ENCODE measurements around the gene PCNX2. TPM values are rescaled to one million over a fixed set of nuclear protein-coding genes. Genes with fewer than 3 reads are reported as not detected.

Gene PCNX2
- total and polyA plus RNA-seq, 2 experiments from 2014 or later: 42.9 to 88.3 TPM

DNA sequence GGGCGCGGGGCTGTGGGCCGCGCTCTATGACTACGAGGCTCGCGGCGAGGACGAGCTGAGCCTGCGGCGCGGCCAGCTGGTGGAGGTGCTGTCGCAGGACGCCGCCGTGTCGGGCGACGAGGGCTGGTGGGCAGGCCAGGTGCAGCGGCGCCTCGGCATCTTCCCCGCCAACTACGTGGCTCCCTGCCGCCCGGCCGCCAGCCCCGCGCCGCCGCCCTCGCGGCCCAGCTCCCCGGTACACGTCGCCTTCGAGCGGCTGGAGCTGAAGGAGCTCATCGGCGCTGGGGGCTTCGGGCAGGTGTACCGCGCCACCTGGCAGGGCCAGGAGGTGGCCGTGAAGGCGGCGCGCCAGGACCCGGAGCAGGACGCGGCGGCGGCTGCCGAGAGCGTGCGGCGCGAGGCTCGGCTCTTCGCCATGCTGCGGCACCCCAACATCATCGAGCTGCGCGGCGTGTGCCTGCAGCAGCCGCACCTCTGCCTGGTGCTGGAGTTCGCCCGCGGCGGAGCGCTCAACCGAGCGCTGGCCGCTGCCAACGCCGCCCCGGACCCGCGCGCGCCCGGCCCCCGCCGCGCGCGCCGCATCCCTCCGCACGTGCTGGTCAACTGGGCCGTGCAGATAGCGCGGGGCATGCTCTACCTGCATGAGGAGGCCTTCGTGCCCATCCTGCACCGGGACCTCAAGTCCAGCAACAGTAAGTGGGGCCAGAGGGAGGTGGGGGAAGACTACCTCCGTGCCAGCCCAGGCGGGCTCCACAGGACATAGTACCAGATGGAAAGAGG is 32.8 kb upstream of the PCNX2 start:
- TF ChIP-seq, protein P1, sequence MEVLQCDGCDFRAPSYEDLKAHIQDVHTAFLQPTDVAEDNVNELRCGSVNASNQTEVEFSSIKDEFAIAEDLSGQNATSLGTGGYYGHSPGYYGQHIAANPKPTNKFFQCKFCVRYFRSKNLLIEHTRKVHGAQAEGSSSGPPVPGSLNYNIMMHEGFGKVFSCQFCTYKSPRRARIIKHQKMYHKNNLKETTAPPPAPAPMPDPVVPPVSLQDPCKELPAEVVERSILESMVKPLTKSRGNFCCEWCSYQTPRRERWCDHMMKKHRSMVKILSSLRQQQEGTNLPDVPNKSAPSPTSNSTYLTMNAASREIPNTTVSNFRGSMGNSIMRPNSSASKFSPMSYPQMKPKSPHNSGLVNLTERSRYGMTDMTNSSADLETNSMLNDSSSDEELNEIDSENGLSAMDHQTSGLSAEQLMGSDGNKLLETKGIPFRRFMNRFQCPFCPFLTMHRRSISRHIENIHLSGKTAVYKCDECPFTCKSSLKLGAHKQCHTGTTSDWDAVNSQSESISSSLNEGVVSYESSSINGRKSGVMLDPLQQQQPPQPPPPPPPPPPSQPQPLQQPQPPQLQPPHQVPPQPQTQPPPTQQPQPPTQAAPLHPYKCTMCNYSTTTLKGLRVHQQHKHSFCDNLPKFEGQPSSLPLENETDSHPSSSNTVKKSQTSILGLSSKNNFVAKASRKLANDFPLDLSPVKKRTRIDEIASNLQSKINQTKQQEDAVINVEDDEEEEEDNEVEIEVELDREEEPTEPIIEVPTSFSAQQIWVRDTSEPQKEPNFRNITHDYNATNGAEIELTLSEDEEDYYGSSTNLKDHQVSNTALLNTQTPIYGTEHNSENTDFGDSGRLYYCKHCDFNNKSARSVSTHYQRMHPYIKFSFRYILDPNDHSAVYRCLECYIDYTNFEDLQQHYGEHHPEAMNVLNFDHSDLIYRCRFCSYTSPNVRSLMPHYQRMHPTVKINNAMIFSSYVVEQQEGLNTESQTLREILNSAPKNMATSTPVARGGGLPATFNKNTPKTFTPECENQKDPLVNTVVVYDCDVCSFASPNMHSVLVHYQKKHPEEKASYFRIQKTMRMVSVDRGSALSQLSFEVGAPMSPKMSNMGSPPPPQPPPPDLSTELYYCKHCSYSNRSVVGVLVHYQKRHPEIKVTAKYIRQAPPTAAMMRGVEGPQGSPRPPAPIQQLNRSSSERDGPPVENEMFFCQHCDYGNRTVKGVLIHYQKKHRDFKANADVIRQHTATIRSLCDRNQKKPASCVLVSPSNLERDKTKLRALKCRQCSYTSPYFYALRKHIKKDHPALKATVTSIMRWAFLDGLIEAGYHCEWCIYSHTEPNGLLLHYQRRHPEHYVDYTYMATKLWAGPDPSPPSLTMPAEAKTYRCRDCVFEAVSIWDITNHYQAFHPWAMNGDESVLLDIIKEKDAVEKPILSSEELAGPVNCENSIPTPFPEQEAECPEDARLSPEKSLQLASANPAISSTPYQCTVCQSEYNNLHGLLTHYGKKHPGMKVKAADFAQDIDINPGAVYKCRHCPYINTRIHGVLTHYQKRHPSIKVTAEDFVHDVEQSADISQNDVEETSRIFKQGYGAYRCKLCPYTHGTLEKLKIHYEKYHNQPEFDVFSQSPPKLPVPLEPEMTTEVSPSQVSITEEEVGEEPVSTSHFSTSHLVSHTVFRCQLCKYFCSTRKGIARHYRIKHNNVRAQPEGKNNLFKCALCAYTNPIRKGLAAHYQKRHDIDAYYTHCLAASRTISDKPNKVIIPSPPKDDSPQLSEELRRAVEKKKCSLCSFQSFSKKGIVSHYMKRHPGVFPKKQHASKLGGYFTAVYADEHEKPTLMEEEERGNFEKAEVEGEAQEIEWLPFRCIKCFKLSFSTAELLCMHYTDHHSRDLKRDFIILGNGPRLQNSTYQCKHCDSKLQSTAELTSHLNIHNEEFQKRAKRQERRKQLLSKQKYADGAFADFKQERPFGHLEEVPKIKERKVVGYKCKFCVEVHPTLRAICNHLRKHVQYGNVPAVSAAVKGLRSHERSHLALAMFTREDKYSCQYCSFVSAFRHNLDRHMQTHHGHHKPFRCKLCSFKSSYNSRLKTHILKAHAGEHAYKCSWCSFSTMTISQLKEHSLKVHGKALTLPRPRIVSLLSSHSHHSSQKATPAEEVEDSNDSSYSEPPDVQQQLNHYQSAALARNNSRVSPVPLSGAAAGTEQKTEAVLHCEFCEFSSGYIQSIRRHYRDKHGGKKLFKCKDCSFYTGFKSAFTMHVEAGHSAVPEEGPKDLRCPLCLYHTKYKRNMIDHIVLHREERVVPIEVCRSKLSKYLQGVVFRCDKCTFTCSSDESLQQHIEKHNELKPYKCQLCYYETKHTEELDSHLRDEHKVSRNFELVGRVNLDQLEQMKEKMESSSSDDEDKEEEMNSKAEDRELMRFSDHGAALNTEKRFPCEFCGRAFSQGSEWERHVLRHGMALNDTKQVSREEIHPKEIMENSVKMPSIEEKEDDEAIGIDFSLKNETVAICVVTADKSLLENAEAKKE (CRISPR knock-in tag; IDR thresholded peaks at IDR 0.05): no peak
- TF ChIP-seq, protein P2, sequence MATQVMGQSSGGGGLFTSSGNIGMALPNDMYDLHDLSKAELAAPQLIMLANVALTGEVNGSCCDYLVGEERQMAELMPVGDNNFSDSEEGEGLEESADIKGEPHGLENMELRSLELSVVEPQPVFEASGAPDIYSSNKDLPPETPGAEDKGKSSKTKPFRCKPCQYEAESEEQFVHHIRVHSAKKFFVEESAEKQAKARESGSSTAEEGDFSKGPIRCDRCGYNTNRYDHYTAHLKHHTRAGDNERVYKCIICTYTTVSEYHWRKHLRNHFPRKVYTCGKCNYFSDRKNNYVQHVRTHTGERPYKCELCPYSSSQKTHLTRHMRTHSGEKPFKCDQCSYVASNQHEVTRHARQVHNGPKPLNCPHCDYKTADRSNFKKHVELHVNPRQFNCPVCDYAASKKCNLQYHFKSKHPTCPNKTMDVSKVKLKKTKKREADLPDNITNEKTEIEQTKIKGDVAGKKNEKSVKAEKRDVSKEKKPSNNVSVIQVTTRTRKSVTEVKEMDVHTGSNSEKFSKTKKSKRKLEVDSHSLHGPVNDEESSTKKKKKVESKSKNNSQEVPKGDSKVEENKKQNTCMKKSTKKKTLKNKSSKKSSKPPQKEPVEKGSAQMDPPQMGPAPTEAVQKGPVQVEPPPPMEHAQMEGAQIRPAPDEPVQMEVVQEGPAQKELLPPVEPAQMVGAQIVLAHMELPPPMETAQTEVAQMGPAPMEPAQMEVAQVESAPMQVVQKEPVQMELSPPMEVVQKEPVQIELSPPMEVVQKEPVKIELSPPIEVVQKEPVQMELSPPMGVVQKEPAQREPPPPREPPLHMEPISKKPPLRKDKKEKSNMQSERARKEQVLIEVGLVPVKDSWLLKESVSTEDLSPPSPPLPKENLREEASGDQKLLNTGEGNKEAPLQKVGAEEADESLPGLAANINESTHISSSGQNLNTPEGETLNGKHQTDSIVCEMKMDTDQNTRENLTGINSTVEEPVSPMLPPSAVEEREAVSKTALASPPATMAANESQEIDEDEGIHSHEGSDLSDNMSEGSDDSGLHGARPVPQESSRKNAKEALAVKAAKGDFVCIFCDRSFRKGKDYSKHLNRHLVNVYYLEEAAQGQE (IDR thresholded peaks at IDR 0.05; ENCODE audit: unreplicated experiment): no peak
- TF ChIP-seq CREB1 (CRISPR knock-in tag; IDR thresholded peaks at IDR 0.05; ENCODE audit: low read depth): no peak
- TF ChIP-seq, protein P3, sequence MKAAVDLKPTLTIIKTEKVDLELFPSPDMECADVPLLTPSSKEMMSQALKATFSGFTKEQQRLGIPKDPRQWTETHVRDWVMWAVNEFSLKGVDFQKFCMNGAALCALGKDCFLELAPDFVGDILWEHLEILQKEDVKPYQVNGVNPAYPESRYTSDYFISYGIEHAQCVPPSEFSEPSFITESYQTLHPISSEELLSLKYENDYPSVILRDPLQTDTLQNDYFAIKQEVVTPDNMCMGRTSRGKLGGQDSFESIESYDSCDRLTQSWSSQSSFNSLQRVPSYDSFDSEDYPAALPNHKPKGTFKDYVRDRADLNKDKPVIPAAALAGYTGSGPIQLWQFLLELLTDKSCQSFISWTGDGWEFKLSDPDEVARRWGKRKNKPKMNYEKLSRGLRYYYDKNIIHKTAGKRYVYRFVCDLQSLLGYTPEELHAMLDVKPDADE (IDR thresholded peaks at IDR 0.05): no peak
- TF ChIP-seq ZNF114 (CRISPR knock-in tag; IDR thresholded peaks at IDR 0.05): no peak
- no peak for TF ChIP-seq NANOG (IDR thresholded peaks at IDR 0.05; ENCODE audit: borderline replicate concordance)
- no peak for TF ChIP-seq STAT1 (IDR thresholded peaks at IDR 0.05; ENCODE audit: unreplicated experiment)
- no peak for TF ChIP-seq JUNB (IDR thresholded peaks at IDR 0.05; ENCODE audit: unreplicated experiment)
- TF ChIP-seq, protein P4, sequence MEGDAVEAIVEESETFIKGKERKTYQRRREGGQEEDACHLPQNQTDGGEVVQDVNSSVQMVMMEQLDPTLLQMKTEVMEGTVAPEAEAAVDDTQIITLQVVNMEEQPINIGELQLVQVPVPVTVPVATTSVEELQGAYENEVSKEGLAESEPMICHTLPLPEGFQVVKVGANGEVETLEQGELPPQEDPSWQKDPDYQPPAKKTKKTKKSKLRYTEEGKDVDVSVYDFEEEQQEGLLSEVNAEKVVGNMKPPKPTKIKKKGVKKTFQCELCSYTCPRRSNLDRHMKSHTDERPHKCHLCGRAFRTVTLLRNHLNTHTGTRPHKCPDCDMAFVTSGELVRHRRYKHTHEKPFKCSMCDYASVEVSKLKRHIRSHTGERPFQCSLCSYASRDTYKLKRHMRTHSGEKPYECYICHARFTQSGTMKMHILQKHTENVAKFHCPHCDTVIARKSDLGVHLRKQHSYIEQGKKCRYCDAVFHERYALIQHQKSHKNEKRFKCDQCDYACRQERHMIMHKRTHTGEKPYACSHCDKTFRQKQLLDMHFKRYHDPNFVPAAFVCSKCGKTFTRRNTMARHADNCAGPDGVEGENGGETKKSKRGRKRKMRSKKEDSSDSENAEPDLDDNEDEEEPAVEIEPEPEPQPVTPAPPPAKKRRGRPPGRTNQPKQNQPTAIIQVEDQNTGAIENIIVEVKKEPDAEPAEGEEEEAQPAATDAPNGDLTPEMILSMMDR (conservative IDR thresholded peaks at IDR 0.05; ENCODE audit: low read depth in 2 of 2): no peak
- no peak for TF ChIP-seq EZH2 (IDR thresholded peaks at IDR 0.05; ENCODE audit: low read depth, unreplicated experiment)
- no peak; the same call in 1 of the 2 replicates for TF ChIP-seq POLR2AphosphoS5 (IDR thresholded peaks at IDR 0.05; ENCODE audit: low read depth)
- no peak for TF ChIP-seq EZH2phosphoT487 (IDR thresholded peaks at IDR 0.05; ENCODE audit: unreplicated experiment)
- no peak for TF ChIP-seq ZNF331 (CRISPR knock-in tag; IDR thresholded peaks at IDR 0.05; ENCODE audit: low read depth)
- H3K27me3 ChIP-seq (ENCODE audit: insufficient read depth): peaks cover 26% of the 10 kb centered on the region

More for the DNA sequence above, 32.8 kb upstream of the PCNX2 start:
- H3K4me1 ChIP-seq (ENCODE audit: insufficient read depth): peaks cover 29% of the 10 kb centered on the region
- peak overlapping the region; percentile 62 for H3K4me3 ChIP-seq
- ATAC-seq: peak; percentile 31
- H3K4me1 Mint-ChIP-seq: peaks cover 35% of the 10 kb centered on the region
- peak overlapping the region; percentile 89; the same call in 1 of the 2 replicates for H2AFZ ChIP-seq
- H3K36me3 ChIP-seq (ENCODE audit: insufficient read depth): no peaks in the 10 kb centered on the region
- H3K79me2 ChIP-seq (replicated peaks; ENCODE audit: insufficient read depth): peaks cover 46% of the 10 kb centered on the region
- H3K27me3 Mint-ChIP-seq (ENCODE audit: insufficient read depth, low read depth, poor library complexity): peaks cover 11% of the 10 kb centered on the region
- no peak overlapping the region for H3K27ac Mint-ChIP-seq
- H3K27ac ChIP-seq (ENCODE audit: low read depth): no peak overlapping the region
- peak overlapping the region; percentile 95 for H3K4me2 ChIP-seq
- no peaks in the 10 kb centered on the region for H3F3A ChIP-seq (replicated peaks; ENCODE audit: low read depth)
- peak; percentile 65 for DNase-seq (ENCODE audit: low spot score)
- H3K4me3 Mint-ChIP-seq: peak overlapping the region; percentile 81
- H4K20me1 ChIP-seq (replicated peaks; ENCODE audit: insufficient read depth): peaks cover 21% of the 10 kb centered on the region
- H3K9me3 Mint-ChIP-seq: peaks cover 4% of the 10 kb centered on the region; the same call in 2 of the 3 replicates
- no peaks in the 10 kb centered on the region for H3K9me2 ChIP-seq (ENCODE audit: insufficient read depth)
- no peaks in the 10 kb centered on the region; the same call in 2 of the 3 replicates for H3K36me3 Mint-ChIP-seq (ENCODE audit: low read depth)
